DMS153 treated with DMSO at 0.1 percent for 48 hours (cell line): ENCODE measurements around the gene GTF3C4.
"Not testable (repeated sequence)": the region's sequence is repeated elsewhere in the genome, so short reads cannot be mapped to it uniquely, and the experiment has no call there.

ENCODE experiments used
- DNase-seq: peaks from one replicate; lab custom pipeline; 2025; ENCODE audit not compliant: unreplicated experiment; lab: John Stamatoyannopoulos, UW

GTF3C4 gene

DNA sequence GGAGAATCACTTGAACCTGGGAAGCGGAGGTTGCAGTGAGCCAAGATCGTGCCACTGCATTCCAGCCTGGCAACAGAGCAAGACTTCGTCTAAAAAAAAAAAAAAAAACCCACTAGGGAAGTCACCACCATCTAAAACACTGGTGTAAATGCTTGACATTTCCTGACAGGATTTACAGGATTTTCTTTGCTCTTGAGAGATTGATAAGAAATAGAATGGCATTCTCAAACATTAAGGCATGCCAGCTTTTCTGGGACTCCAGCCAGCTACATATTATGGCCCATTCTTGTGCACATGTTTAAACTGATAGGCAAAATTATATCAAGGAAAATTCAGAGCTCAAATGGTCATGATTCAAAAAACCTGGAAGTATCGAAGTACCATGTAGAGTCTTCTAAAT, 28.7 kb downstream of the GTF3C4 start:
- DNase-seq: no peak

DNA sequence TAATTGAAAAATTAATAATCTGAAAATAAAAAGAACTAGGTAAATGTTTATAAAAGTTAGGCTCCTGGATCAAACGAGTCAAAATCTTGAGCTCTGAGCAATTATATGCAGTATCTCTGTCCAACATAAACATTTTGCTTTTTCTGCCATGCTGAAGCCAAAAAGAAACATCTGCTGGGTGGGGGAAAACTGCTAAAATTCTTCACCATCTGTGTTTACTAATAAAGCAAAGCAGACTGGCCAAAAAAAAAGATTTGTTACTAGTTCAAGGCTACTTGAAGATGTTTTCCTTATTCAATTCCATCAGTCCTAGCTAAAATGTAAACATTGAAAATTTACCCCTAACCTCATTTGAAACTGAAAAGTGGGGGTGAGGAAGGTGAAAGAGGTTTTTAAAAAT, 29.7 kb downstream of the GTF3C4 start:
- no peak for DNase-seq

DNA sequence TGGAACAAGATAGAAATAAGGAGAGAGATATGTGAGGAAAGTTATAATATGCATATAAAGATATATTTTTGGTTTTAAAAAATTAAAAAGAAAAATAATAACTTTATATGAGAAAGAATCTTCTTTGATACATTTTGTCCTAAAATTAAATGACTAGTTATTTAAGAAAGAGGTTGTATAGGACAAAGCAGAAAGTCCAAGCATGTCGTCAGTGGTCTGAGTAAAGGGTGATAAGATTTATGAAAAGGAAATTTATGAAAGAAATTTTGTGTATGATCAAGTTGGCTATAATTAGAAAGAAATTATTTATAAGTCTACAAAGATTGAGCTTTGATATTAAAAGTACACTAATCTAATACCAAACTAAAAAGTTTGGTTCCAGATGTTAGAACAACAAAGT, 32.0 kb downstream of the GTF3C4 start:
- DNase-seq: no peak

DNA sequence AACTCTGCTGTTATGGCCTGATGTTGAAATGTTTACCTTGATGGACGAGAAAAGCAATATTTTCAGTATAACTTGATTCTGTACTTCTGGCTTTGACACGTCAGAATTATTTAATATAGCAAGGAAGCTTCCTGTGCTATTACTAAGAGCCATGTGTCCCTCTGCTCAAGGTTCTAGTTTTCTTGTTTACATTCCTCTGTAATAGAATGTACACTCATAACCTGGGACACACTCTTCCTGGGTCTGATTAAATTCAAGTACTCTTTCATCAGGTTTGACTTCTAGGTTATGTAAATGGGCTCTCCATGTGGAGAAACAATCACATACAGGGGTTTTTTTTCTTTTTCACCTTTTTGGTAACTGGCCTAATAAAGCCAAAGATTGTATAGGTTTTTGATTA, 33.1 kb downstream of the GTF3C4 start:
- no peak for DNase-seq

DNA sequence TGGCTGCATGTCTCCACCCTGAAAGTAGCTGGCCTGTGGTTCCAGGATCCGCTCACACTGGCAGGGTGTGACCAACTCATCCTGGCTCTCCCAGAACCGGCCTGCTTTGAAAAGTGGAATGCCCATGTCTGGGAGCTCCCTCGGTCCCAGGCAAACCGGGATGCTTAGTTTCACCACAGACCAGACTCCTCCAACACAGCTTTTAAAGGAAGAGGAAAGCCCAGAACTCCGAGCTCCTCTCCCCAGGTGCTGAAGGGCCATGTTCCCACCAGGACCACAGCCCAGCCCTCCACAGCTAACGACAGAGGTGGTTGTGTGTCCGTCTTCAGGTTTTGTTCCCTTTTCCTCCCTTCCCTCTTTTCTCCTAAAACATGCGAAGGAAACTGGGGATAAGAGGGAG, 38.0 kb downstream of the GTF3C4 start:
- no peak for DNase-seq

DNA sequence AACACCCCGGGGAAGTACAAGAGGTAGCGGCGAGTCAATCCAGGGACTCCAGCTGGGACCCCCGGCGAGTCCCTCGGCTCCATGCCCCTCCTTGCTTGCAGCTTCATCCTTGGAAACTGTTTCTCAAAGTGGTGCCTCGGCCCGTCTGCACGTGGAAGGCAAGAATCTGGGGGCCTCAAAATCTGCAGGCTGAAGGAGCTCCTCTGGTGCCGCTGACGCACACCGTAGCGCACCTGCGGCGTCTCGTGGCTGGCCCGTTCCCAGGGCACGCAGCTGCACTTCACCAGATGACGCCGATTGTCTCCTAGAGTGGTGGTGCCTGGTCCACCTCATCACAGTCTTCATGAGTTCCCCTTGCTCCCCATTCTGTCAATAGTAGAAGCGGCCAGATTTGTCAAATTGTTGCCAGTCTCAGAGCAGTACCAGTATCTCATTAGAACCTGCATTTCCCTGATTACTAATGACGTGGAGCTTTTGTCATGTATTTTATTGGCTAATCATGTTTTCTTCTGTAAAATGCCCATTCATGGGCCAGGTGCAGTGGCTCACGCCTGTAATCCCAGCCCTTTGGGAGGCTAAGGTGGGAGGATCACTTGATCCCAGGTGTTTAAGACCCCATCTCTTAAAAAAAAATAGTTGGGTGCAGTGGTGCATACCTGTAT, 38.6 kb downstream of the GTF3C4 start:
- DNase-seq: no peak

DNA sequence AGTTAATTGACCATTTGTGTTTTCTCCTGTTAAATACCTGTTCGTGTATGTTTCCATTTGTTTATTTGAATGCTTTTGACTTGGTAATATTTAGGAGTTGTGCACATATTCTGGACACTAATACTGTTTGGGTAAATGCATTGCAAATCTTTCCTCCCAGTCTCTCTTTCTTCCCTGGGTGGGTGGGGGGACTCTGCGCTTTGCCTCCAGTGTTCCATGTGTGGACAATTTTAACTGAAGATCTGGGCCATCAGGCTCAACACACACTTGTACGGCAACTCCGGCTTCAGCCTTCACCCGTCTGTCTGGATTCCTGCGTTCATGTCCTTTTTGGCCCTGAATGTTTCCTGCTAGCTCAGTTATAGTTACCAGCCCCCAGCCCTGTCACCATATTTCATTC, 40.1 kb downstream of the GTF3C4 start:
- no peak for DNase-seq

DNA sequence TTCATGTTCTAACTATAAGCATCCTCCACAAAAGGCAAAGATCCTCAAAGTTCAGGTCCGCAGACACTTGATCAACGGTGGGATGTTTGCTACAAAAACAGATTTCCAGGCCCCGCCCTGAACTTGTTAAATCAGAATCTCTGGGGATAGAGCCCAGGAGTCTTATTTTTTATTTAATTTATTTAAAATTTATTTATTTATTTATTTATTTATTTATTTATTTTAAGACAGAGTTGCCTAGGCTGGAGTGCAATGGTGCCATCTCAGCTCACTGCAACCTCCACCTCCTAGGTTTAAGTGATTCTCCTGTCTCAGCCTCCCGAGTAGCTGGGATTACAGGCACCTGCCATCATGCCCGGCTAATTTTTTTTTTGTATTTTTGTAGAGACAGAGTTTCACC, 40.9 kb downstream of the GTF3C4 start:
- DNase-seq: not testable (repeated sequence)

DNA sequence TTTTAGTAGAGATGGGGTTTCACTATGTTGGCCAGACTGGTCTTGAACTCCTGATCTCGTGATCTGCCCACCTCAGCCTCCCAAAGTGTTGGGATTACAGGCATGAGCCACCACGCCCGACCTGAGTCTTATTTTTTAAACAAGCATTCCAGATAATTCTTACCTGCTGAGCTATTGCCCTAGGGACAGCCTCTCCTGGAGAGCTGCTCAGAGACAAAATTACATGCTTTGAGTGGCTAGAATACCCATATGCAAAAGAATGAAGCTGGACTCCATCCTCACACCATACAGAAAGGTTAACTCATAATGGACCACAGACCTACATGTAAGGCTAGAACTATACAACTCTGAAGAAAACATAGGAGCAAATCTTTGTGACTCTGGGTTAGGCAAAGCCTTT, 41.6 kb downstream of the GTF3C4 start:
- no peak for DNase-seq

DNA sequence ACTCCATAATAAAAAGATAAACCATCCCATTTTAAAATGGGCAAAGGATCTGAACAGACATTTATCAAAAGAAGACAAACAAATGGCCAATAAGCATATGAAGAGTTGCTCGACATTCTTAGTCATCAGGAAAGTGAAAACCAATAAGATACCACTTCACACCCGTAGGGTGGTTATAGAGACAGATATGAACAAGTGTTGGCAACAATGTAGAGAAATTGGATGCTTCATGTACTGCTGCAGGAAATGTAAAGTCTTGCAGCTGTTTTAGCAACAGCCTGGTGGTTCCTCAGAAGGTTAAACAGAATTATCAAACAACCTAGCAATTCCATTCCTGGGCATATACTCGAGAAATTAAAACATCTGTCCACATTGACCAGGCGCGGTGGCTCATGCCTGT, 42.5 kb downstream of the GTF3C4 start:
- no peak for DNase-seq

DNA sequence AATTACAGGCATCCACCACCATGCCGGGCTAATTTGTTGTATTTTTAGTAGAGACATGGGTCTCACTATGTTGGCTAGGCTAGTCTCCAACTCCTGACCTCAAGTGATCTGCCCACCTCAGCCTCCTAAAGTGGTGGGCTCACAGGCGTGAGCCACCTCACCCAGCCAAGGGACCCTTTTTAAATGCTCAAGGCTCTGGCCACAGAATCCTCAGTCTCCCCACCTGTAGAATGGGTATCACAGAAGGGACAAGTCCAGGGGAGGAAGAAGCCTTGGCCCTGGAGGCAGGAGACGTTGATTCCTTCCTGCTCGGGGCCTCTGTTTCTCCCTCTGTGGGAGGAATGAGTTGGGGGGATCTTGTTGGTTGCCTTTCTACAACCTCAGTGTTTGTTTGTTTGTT, 45.7 kb downstream of the GTF3C4 start:
- DNase-seq: no peak

DNA sequence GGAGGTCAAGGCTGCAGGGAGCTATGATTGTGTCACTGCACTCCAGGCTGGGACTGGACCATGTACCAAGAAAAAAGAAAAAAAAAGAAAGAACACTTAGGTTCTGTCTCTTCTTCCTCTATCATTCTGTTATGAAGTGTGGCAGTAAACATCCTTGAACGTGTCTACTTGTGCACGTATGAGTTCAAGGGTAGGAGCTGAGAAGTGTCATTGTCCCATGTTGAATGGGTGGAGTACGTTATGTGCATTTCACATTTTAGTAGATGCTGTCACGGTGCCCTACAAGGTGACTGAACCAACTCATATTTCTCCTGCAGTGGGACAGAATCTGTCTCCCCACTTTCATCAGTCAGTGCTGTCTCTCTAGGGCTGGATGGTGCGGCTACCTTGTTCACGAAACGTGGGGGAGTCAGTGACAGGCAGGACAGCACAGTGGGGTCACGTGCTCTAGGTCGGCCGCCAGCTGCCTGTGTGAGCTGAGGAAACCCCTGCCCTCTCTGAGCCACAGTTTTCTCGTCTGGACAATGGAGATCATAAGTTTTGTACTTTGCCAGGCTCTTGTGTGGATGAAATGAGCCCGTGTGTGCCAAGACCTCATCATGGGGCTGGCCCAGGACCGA, 47.2 kb downstream of the GTF3C4 start:
- no peak for DNase-seq

DNA sequence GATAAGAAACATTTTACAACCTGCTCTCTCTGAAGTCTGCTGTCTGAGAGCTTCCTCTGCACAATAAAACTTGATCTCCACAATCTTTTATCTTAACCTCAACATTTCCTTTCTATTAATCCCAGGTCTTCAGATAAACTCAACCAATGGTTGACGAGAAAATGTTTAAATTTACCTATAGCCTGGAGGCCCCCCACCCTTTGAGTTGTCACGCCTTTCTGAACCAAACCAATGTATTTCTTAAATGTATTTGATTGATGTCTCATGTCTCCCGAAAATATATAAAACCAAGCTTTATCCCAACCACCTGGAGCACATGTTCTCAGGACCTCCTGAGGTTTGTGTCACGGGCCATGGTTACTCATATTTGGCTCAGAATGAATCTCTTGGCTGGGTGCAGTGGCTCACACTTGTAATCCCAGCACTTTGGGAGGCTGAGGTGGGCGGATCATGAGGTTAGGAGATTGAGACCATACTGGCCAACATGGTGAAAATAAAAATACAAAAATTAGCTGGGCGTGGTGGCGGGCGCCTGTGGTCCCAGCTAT, 48.2 kb downstream of the GTF3C4 start:
- DNase-seq: not testable (repeated sequence)

DNA sequence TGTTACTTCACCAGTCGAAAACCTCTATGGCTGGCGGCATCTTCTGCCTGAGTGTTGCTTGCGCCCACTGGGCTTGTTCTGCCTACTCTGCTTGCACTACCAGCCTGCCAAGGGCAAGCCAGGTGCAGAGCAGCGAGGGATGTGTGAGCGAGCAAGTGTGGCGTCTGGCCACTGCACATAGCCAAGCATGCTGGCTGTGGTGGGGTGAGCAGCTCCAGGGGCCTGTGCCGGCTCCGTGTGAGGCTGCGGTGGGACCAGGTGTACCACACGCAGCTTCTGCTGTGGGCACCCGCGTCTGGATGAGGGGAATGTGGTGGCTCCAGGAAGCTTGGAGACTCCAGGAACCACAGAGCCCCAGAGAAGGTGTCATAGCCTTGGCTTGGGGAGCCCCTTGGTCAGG, 51.4 kb downstream of the GTF3C4 start:
- no peak for DNase-seq

DNA sequence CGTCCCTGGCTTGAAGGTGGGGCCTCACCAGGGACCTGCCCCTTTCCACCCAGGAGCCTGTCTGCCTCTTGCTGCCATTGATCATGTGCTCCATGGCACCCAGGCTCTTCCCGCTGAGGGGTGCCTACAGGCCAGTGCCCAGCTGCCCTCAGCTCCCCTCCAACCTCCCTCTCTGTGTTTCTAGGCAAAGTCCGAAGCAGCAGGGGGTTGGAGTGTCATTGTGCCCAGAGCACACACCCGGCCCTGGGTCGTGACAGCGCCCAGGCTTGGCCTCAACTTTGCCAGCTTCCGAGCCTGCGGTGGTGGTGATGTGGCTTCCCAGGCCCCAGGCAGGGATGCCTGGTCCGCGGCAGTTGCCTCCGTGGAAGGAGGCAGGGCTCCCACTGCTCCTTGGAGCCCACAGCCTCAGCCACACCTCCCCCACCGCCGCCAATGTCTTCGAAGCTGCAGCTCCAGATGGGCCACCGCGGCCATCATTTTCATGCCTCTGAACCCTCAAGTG, 52.4 kb downstream of the GTF3C4 start:
- DNase-seq: no peak

DNA sequence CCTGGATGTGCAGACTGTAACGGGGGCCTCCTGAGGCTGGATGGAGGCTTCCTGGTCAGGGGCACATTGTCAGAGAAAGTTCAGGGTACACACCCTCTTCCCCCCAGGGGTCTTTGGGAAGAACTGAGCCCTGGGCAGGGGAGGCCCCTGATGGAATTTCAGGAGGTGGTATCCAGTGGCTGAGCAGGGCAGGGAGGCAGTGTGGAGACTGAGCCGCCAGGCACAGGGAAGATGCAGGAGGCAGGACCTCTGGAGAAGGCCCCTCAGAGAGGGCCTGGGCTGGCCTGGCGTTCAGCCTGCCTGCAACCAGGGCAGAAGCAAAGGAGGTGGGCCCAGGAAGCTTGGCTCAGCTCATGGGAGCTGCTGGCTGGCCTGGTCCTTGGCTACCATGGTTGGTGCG, 53.5 kb downstream of the GTF3C4 start:
- no peak for DNase-seq

DNA sequence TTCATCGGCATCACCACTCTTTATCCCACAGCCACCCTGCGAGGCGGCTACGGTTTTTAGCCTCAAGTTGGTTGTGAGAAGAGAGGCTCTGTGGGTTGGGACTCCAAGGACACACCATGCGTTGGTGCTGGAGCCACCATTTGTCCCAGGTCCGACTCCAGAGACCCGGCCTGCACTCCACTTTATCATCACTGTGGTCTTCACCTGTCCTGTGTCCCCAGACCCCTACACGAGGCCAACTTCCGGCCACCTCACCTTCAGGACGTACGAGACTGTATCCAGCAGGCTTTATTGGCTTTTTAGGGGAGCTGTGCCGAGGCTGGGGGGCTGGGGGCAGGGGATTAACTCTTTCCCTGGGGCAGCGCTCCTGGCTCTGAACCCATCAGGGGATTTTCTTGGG, 55.0 kb downstream of the GTF3C4 start:
- no peak for DNase-seq

DNA sequence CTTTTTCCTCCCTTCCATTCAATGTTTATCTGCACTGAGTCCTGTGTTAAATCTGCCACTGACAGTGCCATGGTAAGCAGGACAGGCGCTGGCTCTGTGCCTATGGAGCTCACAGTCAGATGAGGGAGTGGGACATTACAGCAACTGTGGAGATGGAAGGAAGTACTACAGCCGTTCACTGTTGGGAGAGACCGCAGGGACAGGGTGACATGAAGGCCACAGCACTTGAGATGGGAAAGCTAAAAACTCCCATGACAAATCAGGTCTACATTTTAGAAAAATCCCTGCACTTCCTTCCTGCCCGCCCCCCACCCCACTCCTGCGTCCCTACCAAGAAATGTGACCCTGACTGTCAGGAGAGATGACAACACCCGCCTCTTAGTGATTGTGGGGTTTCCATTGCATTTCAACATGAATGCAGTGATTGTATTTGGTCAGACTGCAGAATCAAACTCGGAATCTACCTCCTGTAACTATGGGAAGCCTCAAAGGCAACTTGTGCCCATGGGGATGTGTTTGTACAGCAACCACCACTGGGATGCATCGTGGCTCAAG, 56.4 kb downstream of the GTF3C4 start:
- DNase-seq: no peak

DNA sequence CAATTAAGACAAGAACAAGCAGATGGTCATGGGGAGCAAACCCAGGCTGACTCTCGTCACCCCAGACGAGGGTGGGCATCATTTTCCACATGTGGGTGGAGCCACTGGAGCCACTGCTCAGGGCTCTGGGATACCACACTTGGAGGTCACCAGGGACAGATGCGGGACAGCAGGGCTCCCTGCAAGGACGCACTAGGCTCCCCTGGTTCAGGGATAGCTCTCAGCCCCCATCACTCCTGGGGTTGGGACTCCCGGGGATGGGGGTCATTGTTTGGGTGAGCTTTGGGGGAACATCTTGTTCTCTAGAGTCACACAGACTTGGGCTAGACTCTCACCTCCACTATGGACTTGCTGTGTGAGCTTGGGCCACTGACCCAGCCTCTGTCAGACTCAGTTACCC, 57.8 kb downstream of the GTF3C4 start:
- DNase-seq: no peak

DNA sequence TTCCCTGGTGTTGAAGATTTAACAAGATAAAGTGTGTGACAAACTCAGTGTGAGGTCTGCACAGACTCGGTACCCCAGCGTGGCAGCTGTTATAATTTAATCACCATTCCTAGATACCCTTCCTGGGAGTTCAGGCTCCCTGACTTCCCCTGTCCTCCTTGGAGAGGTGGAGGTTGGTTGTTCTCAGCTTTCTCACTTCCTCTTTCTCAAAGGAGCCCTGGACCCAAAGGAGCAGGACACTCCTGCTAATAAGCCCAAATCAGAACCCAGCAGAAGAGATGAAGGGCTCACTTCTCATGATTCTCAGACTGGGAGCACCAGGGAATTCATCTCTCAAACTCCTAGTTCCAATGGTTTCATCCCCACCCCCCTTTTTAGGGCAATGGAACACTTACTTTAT, 58.2 kb downstream of the GTF3C4 start:
- no peak for DNase-seq

DNA sequence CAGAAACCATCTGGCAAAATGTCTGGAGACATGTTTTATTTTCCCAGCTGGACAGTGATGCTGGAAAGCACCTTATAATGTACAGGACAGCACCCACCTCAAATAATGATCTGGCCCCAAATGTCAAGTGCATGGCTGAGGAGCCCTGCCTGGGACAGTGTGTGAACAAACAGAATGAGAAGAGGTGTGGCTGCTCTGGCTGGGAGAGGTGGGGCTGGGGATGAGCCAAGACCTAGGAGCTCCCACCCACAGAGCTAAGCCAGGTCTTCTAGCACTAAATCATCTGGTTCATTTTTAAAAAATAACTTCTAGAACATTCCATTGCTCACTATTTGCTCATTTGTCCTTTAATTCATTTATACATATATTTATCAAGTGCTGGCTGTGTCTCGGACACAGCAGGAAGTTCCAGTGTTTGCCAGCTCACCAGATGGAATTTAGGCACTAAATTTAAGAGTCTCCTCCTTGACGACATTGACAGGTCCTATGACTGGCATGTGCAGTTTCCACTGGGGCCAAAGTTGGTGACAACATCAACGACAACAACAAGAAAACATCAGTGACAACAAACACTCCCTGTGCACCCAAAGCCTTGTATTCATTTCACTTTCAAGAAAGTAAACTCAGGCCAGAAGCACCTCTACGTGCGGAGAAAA, 59.1 kb downstream of the GTF3C4 start:
- DNase-seq: no peak
